ENCODE results near the gene RNASE8.

DNA sequence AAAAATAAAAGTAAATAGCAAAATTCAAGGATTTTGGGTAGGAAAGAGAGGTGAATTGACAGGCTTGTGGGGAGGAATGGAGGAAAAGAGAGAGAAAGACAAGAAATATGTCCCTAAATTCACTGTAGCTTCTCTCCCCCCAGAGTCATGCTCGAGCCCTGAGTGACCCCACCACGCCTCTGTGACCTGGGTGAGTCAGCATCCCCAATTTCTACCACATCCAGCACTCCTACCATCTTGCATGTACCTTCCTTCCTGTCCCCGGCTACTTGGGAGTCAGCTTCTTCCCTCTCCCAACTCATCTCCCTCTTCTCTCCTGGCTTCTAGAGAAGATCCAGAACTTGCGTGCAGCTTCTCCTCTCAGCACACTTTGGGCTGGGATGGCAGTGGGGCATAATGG is 31.1 kb downstream of the RNASE8 start:
- TF ChIP-seq, protein P1, sequence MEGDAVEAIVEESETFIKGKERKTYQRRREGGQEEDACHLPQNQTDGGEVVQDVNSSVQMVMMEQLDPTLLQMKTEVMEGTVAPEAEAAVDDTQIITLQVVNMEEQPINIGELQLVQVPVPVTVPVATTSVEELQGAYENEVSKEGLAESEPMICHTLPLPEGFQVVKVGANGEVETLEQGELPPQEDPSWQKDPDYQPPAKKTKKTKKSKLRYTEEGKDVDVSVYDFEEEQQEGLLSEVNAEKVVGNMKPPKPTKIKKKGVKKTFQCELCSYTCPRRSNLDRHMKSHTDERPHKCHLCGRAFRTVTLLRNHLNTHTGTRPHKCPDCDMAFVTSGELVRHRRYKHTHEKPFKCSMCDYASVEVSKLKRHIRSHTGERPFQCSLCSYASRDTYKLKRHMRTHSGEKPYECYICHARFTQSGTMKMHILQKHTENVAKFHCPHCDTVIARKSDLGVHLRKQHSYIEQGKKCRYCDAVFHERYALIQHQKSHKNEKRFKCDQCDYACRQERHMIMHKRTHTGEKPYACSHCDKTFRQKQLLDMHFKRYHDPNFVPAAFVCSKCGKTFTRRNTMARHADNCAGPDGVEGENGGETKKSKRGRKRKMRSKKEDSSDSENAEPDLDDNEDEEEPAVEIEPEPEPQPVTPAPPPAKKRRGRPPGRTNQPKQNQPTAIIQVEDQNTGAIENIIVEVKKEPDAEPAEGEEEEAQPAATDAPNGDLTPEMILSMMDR (IDR thresholded peaks at IDR 0.05) = no peak
- no peak for TF ChIP-seq EZH2 (IDR thresholded peaks at IDR 0.05)
- no peak for TF ChIP-seq EZH2phosphoT487 (IDR thresholded peaks at IDR 0.05)

Measured in neural progenitor cell (in vitro differentiated cells).